Tongue (tissue), 2 donors: ENCODE measurements around the gene CMIP. TPM values are rescaled to one million over a fixed set of nuclear protein-coding genes. Genes with fewer than 3 reads are reported as not detected.

Experiments
- DNase-seq: peaks from one replicate; pipeline ENCODE4 v3.0.0-alpha.2; 2015
- total RNA-seq: library from RNA; depleted of rRNA; stranded (reverse); fragments of >200 nt; gene quantifications from one replicate; pipeline ENCODE4 v1.2.3, GENCODE V29; 2014

CMIP gene
- total RNA-seq, 1 donor from 2014 or later, result 30.0 TPM

GRCh38 chr16:81462683-81463082 is 18.1 kb downstream of the CMIP start:
- DNase-seq, result no peak

DNA sequence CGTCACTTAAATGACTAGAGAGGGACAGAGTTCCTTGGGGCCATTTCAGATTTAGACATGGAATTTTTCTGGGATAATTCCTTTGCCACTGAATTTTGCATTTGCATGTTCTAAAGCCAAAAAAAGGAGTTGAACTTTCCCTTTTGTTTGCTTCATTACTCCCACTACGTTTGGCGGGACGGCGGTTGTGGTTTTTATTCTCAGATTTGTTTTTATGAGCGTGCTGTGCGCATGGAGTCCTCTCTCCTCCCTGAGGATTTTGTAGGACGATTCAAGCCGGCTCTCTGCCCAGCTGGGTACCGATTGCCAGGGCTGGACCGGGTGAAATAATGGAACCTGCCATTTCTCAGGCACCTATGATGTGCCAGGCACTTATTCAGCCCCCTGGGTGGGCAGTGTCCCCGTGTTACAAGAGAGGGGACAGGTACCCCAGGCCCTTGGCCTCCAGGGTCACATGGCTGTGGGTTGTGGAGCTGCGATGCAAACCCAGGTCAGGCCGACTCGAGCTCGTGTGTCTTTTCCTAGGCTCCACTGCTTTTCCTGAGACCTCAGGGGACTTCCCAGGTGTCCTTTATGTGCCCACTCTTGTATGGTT is 18.8 kb downstream of the CMIP start:
- no peak for DNase-seq

GRCh38 chr16:81464279-81464678 is 19.7 kb downstream of the CMIP start:
- DNase-seq, result no peak

DNA sequence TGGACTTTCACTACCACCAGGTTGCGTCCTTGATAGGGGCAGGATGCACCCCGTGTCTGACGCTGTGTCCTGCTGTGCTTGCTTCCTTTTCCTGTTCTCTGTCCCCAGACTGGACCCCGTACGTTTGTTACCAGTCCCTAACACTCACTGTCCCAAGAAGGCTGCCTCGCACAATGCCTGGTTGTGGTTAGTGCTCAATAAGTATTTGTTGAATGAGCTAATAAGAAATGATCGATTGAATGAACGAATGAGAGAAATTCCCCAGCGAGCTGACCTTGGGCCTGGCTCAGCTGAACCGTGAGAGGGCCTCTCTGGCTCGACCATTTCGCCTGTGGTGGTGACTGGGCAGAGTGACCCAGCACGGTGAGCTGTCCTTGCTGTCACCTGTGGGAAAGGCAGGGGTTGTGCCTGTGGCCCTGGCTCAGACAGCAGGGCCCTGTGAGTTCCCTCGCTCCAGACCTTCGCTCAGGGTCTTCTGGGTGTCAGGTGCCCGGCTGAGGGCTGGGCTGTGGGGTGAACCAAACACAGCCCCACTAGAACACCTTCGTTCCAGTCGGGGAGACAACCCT is 20.9 kb downstream of the CMIP start:
- DNase-seq, result no peak

GRCh38 chr16:81466356-81466980 is 21.9 kb downstream of the CMIP start:
- no peak for DNase-seq

GRCh38 chr16:81467072-81467471 is 22.5 kb downstream of the CMIP start:
- no peak for DNase-seq

DNA sequence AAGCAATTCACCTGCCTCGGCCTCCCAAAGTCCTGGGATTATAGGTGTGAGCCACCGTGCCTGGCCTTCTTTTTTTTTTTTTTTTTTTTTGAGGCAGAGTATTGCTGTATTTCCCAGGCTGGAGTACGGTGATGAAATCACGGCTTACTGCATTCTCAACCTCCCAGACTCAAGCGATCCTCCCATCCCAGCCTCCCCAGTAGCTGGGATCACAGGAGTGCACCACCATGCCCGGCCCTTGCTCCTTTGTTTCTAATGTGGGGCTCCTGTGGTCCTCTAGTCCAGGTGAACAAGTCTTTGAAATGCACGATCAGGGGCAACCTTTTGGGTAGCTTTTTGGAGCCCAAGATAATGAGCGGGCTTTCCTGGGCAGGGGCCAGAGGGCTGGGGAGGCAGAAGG is 23.2 kb downstream of the CMIP start:
- DNase-seq, result no peak

DNA sequence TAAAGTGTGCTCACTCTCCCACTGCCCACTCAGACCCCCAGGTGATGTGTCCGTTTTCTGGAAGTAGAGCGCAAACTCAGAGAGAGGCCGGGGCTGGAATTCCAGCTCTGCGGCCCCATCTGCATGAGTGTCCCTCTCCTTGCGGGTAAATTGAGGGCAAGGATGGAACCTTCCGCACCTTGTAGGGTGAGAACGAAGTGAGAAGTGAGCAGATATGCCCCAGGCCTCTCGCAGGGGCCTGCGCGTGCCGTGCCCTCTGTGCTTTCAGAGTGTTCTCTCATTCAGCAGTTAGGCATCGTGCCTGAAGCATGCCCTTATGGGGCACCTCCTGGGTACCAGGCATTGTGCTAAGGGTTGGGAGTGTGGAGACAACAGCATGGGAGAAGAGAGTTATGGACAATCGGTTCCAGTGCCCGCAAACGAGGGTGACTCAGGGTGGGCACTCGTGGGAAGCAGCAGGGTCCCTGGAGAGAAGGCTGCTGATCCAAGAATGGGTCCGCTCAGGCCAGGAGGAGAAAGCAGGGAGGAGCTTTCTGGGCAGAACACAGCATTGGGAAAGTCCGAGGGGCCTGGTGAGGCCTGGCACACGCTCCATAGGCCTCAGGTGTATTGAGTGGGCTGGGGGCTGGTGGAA is 23.8 kb downstream of the CMIP start:
- DNase-seq, result no peak

DNA sequence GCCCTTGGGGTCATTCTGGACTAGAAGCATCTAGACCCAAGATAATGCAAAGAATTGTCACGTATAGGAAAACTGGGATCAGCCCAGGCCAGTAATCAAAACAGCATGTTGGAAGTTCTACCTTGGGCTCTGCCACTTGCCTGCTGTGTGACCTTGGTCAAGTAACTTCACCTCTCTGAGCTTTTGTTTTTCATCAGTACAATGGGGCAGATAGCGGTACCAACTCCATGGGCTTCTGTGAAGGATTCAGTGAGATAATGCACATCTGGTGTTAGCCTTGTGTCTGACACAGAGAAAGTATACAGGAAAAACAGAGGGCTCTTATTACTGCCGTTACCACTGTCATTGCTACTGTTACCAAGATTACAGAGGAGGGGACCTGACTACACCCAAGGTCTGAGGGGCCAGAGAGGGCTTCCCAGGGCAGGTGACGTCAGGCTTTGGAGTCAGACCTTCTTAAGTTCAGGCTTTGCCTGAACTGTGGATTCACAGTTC is 24.6 kb downstream of the CMIP start:
- no peak for DNase-seq

DNA sequence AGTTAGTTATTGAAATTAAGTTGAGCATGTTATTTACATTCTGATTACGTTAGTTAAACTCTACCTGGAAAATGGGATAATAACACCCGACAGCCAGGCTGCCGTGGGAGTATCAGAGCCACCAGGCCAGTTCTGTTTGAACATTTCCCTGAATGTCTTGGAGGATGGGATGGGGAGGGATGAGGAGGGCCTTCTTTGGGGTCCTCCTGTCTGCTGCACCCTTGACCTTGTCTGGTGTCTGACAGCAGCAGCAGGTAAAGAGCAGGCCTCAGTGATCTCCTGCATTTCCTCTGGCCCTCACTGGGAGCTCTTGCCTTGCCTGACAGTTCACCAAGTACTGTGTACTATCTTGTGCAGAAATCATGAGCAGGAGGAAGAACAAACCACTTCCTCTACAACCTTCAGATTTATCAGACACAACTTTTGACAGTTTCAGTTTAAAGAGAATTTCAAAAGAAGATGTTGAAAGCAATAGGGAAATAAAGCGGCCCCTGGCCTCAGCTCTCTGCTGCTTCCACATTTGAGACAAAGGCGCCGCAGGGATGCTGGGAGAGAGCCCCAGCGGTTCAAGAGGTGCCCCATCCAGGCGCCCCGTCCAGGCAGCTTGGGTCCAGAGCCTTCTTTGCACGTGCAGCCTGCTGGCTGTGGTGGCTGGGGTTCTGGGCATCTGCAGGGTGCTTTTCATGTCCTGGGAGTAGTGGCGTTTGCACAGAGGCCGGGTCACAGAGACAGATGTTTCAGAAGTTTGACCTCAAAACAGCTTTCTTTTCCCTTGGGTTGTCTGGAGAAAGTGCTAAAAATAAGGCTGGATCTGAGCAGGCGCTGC is 25.3 kb downstream of the CMIP start:
- DNase-seq, result no peak

- DNase-seq, result no peak
Measured at GRCh38 chr16:81470796-81471636, 26.4 kb downstream of the CMIP start.

- no peak for DNase-seq
Measured at GRCh38 chr16:81471882-81472281, 27.3 kb downstream of the CMIP start.

DNA sequence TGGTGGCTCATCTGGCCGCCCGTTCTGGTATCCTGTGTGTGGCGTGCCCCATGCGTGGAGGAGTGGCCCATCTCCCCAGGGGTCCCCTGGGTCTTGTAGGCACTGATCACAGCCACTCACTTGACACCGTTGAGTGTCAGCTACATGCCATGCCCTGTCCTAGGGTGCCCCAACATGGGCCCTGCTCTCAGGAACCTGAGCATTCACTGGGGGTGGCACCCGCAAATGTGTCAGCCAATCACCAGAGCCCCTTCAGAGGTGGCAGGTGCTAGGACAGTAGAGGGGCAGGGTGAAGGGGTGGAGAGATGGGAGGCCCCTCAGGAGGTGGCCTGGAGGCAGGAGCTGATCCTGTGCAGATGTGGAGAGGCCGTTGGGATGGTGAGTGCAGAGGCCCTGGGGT is 27.8 kb downstream of the CMIP start:
- no peak for DNase-seq

DNA sequence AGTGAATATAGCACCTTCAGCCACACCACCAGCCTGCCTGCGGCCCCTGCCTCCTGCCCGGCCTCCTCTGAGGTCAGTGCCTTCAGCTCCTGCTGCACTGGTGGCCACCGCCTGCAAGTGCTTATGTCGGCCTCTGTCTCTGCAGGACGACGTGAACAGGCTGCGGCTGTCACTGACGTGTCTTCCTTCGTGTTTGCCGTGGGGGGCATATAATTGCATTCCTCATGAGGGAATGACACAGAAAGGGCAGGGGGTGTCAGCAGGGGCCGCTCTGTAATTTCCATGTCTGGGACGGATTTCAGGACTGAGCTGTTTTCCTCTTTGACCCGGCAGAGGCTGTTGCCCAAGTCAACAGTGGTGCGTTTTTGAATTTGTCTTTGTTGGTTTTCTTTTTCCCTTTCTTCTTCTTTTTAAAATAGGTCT is 28.5 kb downstream of the CMIP start:
- no peak for DNase-seq

GRCh38 chr16:81473558-81473957 is 28.9 kb downstream of the CMIP start:
- no peak for DNase-seq

- no peak for DNase-seq
Measured at GRCh38 chr16:81473969-81474959, 29.7 kb downstream of the CMIP start.

GRCh38 chr16:81477697-81478693 is 33.4 kb downstream of the CMIP start:
- no peak for DNase-seq

DNA sequence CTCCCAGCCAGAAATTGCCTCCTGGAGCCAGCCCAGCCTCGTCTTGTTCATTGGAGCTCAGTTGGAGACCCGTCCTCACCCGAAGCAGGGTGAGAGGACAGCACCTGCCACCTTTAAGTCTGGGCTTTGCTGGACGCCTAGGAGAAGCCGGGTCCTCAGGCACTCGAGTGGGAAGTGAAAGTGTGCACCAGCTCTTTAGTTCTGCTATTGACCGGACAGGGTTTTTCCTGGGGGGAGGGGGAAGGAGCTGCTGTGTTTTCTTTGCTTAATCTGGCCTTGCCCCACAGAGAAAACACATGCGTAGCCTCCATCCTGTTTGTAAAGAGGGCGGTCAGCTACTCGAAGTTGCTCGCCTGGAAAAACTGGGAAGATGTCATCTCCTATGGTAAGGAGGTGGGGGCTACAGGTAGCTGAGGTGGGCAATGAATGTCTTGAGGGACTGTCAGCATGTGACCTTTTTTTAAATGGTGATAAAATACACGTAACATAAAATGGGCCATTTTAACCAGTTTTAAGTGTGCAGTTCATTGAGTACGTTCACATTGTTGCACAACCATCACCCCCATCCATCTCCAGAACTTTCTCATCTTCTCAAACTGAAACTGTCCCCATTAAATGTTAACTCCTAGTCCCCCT is 34.4 kb downstream of the CMIP start:
- DNase-seq, result no peak
